Measurements from ENCODE around the gene MSRB2.

DNA sequence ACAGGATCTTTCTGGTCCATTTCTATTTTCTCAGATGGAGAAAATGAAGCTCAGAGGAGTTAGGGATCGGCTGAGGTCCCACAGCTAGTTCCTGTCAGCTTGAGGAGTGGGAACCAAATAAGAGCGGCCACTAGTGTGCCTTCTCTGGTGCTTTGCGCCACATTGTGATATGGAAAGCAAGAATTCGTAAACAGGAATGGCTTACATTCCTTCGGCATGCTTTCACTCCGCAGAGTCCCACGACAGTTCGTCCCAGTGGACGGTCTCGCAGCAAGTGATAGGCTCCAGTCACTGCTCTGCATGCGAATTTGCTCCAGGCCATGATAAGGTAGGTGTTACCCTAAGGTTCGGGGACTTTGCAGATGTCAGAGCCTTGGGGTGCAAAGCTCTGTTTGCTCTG lies 55.2 kb downstream of the MSRB2 start:
- TF ChIP-seq JUN (IDR thresholded peaks at IDR 0.05; ENCODE audit: low read depth, low read length) (no peak), EZH2 (IDR thresholded peaks at IDR 0.05; ENCODE audit: low read depth, low read length, severe bottlenecking) (no peak), KDM5A (IDR thresholded peaks at IDR 0.05; ENCODE audit: low read length) (no peak), CREB1 (IDR thresholded peaks at IDR 0.05) (no peak), JUND (IDR thresholded peaks at IDR 0.05; ENCODE audit: low read length) (no peak), CTCF (IDR thresholded peaks at IDR 0.05; ENCODE audit: control extremely low read depth in 1 of 3, insufficient read depth in 1 of 3, low read depth in 1 of 3, low read length in 3 of 3) (no peak), EP300 (IDR thresholded peaks at IDR 0.05; ENCODE audit: borderline replicate concordance in 1 of 2, low read depth in 2 of 2, low read length in 2 of 2) (no peak), CHD1 (IDR thresholded peaks at IDR 0.05; ENCODE audit: low read depth, low read length) (no peak), SP1 (IDR thresholded peaks at IDR 0.05; ENCODE audit: low read depth, low read length) (no peak), RAD21 (IDR thresholded peaks at IDR 0.05 in 1 of 2, conservative IDR thresholded peaks at IDR 0.05 in 1 of 2; ENCODE audit: low read depth in 2 of 2, low read length in 2 of 2) (no peak), POLR2A (IDR thresholded peaks at IDR 0.05; ENCODE audit: control extremely low read depth in 1 of 2, low read depth in 2 of 2, low read length in 2 of 2) (no peak), POU5F1 (IDR thresholded peaks at IDR 0.05; ENCODE audit: low read depth, low read length) (no peak), POLR2AphosphoS5 (IDR thresholded peaks at IDR 0.05; ENCODE audit: low read depth, low read length) (no peak), FOSL1 (IDR thresholded peaks at IDR 0.05; ENCODE audit: insufficient read depth, low read depth, low read length) (no peak)
